Upper lobe of left lung (tissue), 6 donors: Measurements from ENCODE around the gene IL17D. TPM values are rescaled to one million over a fixed set of nuclear protein-coding genes. Genes with fewer than 3 reads are reported as not detected.

Experiments
- ATAC-seq, 2 donors: fragments of 200-7000 bp; cut with Tn5 transposase; one replicate each; pipeline ENCODE4 v1.9.1; 2022; ENCODE audit warnings: mild to moderate bottlenecking in 2 of 2, moderate library complexity in 2 of 2; ENCODE audit not compliant: low FRiP score in 2 of 2
- DNase-seq, 2 donors: peaks; one replicate each; pipeline ENCODE4 v3.0.0-alpha.2; 2019 to 2020
- H3K27ac ChIP-seq, 4 donors: fragments of 200-600 bp; sonication (generic); one replicate each; pipeline ENCODE4 v1.5.1; 2016 to 2019
- H3K27me3 ChIP-seq, 4 donors: fragments of 200-600 bp; sonication (generic); one replicate each; pipeline ENCODE4 v1.5.1; 2017 to 2019
- H3K36me3 ChIP-seq, 4 donors: fragments of 200-600 bp; sonication (generic); one replicate each; pipeline ENCODE4 v1.5.1; 2016 to 2019
- H3K4me1 ChIP-seq, 4 donors: fragments of 200-600 bp; sonication (generic); one replicate each; pipeline ENCODE4 v1.5.1; 2018 to 2019
- H3K4me3 ChIP-seq, 4 donors: fragments of 200-600 bp; sonication (generic); one replicate each; pipeline ENCODE4 v1.5.1; 2017 to 2019; ENCODE audit warnings: mild to moderate bottlenecking in 2 of 4, moderate library complexity in 1 of 4
- H3K9me3 ChIP-seq, 4 donors: fragments of 200-600 bp; sonication (generic); one replicate each; pipeline ENCODE4 v1.5.1; 2018 to 2019
- CTCF ChIP-seq, 6 experiments: fragments of 450-650 bp in 4 of 6; fragments of 200-600 bp in 2 of 6; sonication (generic) in 2 of 6; IDR thresholded peaks; one replicate each; pipeline ENCODE4 v1.5.1; 2016 to 2019; ENCODE audit warnings: antibody characterized with exemption in 6 of 6
- EP300 ChIP-seq, 4 donors: sonication (generic); formaldehyde crosslinking; IDR thresholded peaks; one replicate each; pipeline ENCODE4 v1.5.1; 2017; ENCODE audit warnings: antibody characterized with exemption in 4 of 4, control low read depth in 2 of 4
- POLR2A ChIP-seq, 4 donors: fragments of 450-650 bp; IDR thresholded peaks; one replicate each; pipeline ENCODE4 v1.5.1; 2016 to 2017; ENCODE audit warnings: antibody characterized with exemption in 4 of 4, mild to moderate bottlenecking in 2 of 4
- POLR2AphosphoS5 ChIP-seq, 2 donors: sonication (generic); formaldehyde crosslinking; IDR thresholded peaks; one replicate each; pipeline ENCODE4 v1.5.1; 2017; ENCODE audit warnings: antibody characterized with exemption in 2 of 2
- WGBS, 2 donors: methylation state at CpG; one replicate each; pipeline ENCODE4 v1.1.5; 2017 to 2018; 5-methylcytosine and 5-hydroxymethylcytosine counted together
- total RNA-seq, 6 donors: library from RNA; depleted of rRNA in 4 of 6; stranded (reverse); fragments of >200 nt in 4 of 6; gene quantifications; one replicate each; pipeline versions ENCODE4 v1.1.0 to v1.2.1, GENCODE V29; 2016 to 2021
- donor health status: DM: no; HTN: no; CAD: no; lungs with moderate emphysema.
- donor health status: DM: no; HTN: yes; CAD: no; lungs with severe emphysema.

Gene IL17D
- total RNA-seq, 6 donors from 2014 or later: 1.0 to 6.4 (median 2.4) TPM

GRCh38 chr13:20749377-20749776 lies 45.9 kb downstream of the IL17D start:
- H3K27me3 ChIP-seq: no peaks in the 10 kb centered on the region
- WGBS, 2 donors: 83 to 93% methylated on average over 1 of the region's 1 CpG
- TF ChIP-seq CTCF (IDR thresholded peaks at IDR 0.05) (no peak), POLR2AphosphoS5 (IDR thresholded peaks at IDR 0.05) (no peak), POLR2A (IDR thresholded peaks at IDR 0.05) (no peak), EP300 (IDR thresholded peaks at IDR 0.05) (no peak)
- peaks cover 0 to 3% (median 0%) of the 10 kb centered on the region in 4 donors for H3K36me3 ChIP-seq
- no peaks in the 10 kb centered on the region for H3K4me1 ChIP-seq
- H3K9me3 ChIP-seq: peaks cover 0 to 24% (median 7%) of the 10 kb centered on the region in 4 donors
- DNase-seq: no peak
- no peak for ATAC-seq
- no peak overlapping the region for H3K27ac ChIP-seq
- no peak overlapping the region for H3K4me3 ChIP-seq

- Histone ChIP-seq H3K27me3 (no peaks in the 10 kb centered on the region), H3K4me3 (no peak overlapping the region), H3K4me1 (no peaks in the 10 kb centered on the region), H3K27ac (no peak overlapping the region), H3K36me3 (peaks cover 0 to 18% (median 3%) of the 10 kb centered on the region in 4 donors), H3K9me3 (peaks cover 0 to 26% (median 7%) of the 10 kb centered on the region in 4 donors)
- TF ChIP-seq EP300 (IDR thresholded peaks at IDR 0.05) (no peak), CTCF (IDR thresholded peaks at IDR 0.05) (no peak), POLR2A (IDR thresholded peaks at IDR 0.05) (no peak), POLR2AphosphoS5 (IDR thresholded peaks at IDR 0.05) (no peak)
- DNase-seq (no peak), ATAC-seq (no peak)
These were observed 50.5 kb downstream of the IL17D start for GRCh38 chr13:20754009-20754408.

- Histone ChIP-seq H3K27ac (no peak overlapping the region), H3K4me3 (no peak overlapping the region), H3K27me3 (no peaks in the 10 kb centered on the region), H3K9me3 (no peaks in the 10 kb centered on the region), H3K4me1 (no peaks in the 10 kb centered on the region), H3K36me3 (peaks cover 0 to 14% (median 0%) of the 10 kb centered on the region in 4 donors)
- 83 to 84% methylated on average over 3 of the region's 3 CpGs for WGBS, 2 donors
- TF ChIP-seq CTCF (IDR thresholded peaks at IDR 0.05): no peak
- TF ChIP-seq POLR2AphosphoS5 (IDR thresholded peaks at IDR 0.05): no peak
- no peak for TF ChIP-seq POLR2A (IDR thresholded peaks at IDR 0.05)
- TF ChIP-seq EP300 (IDR thresholded peaks at IDR 0.05): no peak
- DNase-seq (no peak), ATAC-seq (no peak)
These were observed 57.4 kb downstream of the IL17D start for GRCh38 chr13:20760872-20761271.

GRCh38 chr13:20767309-20767943 lies 63.9 kb downstream of the IL17D start:
- DNase-seq (no peak), ATAC-seq (no peak)
- TF ChIP-seq CTCF (IDR thresholded peaks at IDR 0.05) (no peak), POLR2AphosphoS5 (IDR thresholded peaks at IDR 0.05) (no peak), EP300 (IDR thresholded peaks at IDR 0.05) (no peak), POLR2A (IDR thresholded peaks at IDR 0.05) (no peak)
- Histone ChIP-seq H3K4me1 (peaks cover under 1 to 4% (median 3%) of the 10 kb centered on the region in 4 donors), H3K9me3 (peaks cover 0 to 10% (median 5%) of the 10 kb centered on the region in 4 donors), H3K27me3 (no peaks in the 10 kb centered on the region), H3K4me3 (no peak overlapping the region), H3K36me3 (no peaks in the 10 kb centered on the region), H3K27ac (no peak overlapping the region)
- WGBS, 2 donors: 95 to 96% methylated on average over 2 of the region's 2 CpGs

GRCh38 chr13:20769091-20769490 lies 65.6 kb downstream of the IL17D start:
- Histone ChIP-seq H3K9me3 (peaks cover 0 to 10% (median 5%) of the 10 kb centered on the region in 4 donors), H3K36me3 (no peaks in the 10 kb centered on the region), H3K4me1 (peaks cover 7 to 13% (median 9%) of the 10 kb centered on the region in 4 donors), H3K27me3 (no peaks in the 10 kb centered on the region), H3K27ac (no peak overlapping the region), H3K4me3 (no peak overlapping the region)
- no peak for DNase-seq
- TF ChIP-seq POLR2AphosphoS5 (IDR thresholded peaks at IDR 0.05) (no peak), EP300 (IDR thresholded peaks at IDR 0.05) (no peak), CTCF (IDR thresholded peaks at IDR 0.05) (no peak), POLR2A (IDR thresholded peaks at IDR 0.05) (no peak)
- 6 to 49% methylated on average over 2 of the region's 2 CpGs for WGBS, 2 donors
- ATAC-seq: no peak
